GM12878 (cell line): ENCODE data around the gene CIAPIN1. TPM values are rescaled to one million over a fixed set of nuclear protein-coding genes. Genes with fewer than 3 reads are reported as not detected.

Source experiments
- ATAC-seq: fragments of 200-7000 bp; cut with Tn5 transposase; 3 replicates; pipeline ENCODE4 v1.9.1; 2020; ENCODE audit warnings: mild to moderate bottlenecking, moderate library complexity
- BruUV-seq: library from RNA; stranded (reverse); fragments of 400-500 nt; replicated peaks from 2 replicates; lab custom pipeline; 2021; lab: Mats Ljungman, UMichigan
- CTCF ChIA-PET: fragments of 300-600 bp; sonication (Branson Sonifier 250); formaldehyde crosslinking; extraction: SDS; loops from one replicate; lab custom pipeline; 2021; ENCODE audit warnings: inconsistent platforms; lab: Yijun Ruan, JAX
- POLR2A ChIA-PET: fragments of 350-600 bp; formaldehyde crosslinking; extraction: SDS; loops from one replicate; lab custom pipeline; 2021; ENCODE audit warnings: inconsistent platforms; lab: Charles Lee
- RAD21 ChIA-PET: fragments of 300-600 bp; sonication (Branson Sonifier 250); formaldehyde crosslinking; loops from one replicate; lab custom pipeline; 2023; ENCODE audit warnings: antibody characterized with exemption; ENCODE audit not compliant: unreplicated experiment; lab: Charles Lee
- SMC1A ChIA-PET: fragments of 300-600 bp; sonication (Branson Sonifier 250); formaldehyde crosslinking; loops from one replicate; lab custom pipeline; 2023; ENCODE audit not compliant: unreplicated experiment, uncharacterized antibody; lab: Charles Lee
- DNase-seq: peaks from one replicate; pipeline ENCODE4 v3.0.0-alpha.2; 2011; ENCODE audit warnings: low read depth, low spot score
- FAIRE-seq: peaks from 3 replicates; lab custom pipeline; 2011; peaks lifted over from hg19 to GRCh38; lab: Jason Lieb, UNC
- H2AFZ ChIP-seq: 2 replicates; pipeline ENCODE4 v1.6.0; 2011; ENCODE audit warnings: low read depth, low read length, control low read depth; ENCODE audit not compliant: control insufficient read depth
- H3K27ac ChIP-seq: 2 replicates; pipeline ENCODE4 v1.5.1; 2011; ENCODE audit warnings: control low read depth; ENCODE audit not compliant: control insufficient read depth, insufficient read depth
- H3K27me3 ChIP-seq, 2 experiments: replicated peaks in 1 of 2; 2 replicates each; pipeline versions ENCODE4 v1.6.0 to v1.6.1; 2011; ENCODE audit warnings: low read length in 1 of 2; ENCODE audit not compliant: control insufficient read depth in 2 of 2, insufficient read depth in 2 of 2
- H3K36me3 ChIP-seq, 2 experiments: 2 replicates each; pipeline ENCODE4 v1.5.1; 2011; ENCODE audit warnings: low read length in 1 of 2; ENCODE audit not compliant: control insufficient read depth in 2 of 2, insufficient read depth in 2 of 2
- H3K4me1 ChIP-seq: 2 replicates; pipeline ENCODE4 v1.6.1; 2011; ENCODE audit warnings: mild to moderate bottlenecking, low read length, moderate library complexity, mixed read lengths; ENCODE audit not compliant: control insufficient read depth, insufficient read depth
- H3K4me2 ChIP-seq: 2 replicates; pipeline ENCODE4 v1.6.0; 2011; ENCODE audit warnings: control low read depth; ENCODE audit not compliant: control insufficient read depth, insufficient read depth
- H3K4me3 ChIP-seq: fragments of 200-600 bp; sonication (generic); 2 replicates; pipeline ENCODE4 v1.5.1; 2016
- H3K79me2 ChIP-seq: 2 replicates; pipeline ENCODE4 v1.6.0; 2011; ENCODE audit warnings: low read length; ENCODE audit not compliant: control insufficient read depth, insufficient read depth
- H3K9ac ChIP-seq: 2 replicates; pipeline ENCODE4 v1.8.0; 2011; ENCODE audit warnings: low read length, control low read depth, mixed read lengths; ENCODE audit not compliant: control insufficient read depth, insufficient read depth
- H3K9me3 ChIP-seq: replicated peaks from 3 replicates; pipeline ENCODE4 v1.5.1; 2011; ENCODE audit warnings: mild to moderate bottlenecking, low read length; ENCODE audit not compliant: control insufficient read depth, insufficient read depth
- H4K20me1 ChIP-seq: 2 replicates; pipeline ENCODE4 v1.6.0; 2011; ENCODE audit not compliant: control insufficient read depth, insufficient read depth
- BCL11A ChIP-seq: IDR thresholded peaks from 2 replicates; pipeline ENCODE4 v1.6.1; 2011; ENCODE audit warnings: low read depth, low read length
- ESRRA ChIP-seq: IDR thresholded peaks from 2 replicates; pipeline ENCODE4 v1.6.1; 2012; ENCODE audit warnings: mild to moderate bottlenecking, low read length, improper control_type of control experiment
- GABPA ChIP-seq: IDR thresholded peaks from 2 replicates; pipeline ENCODE4 v1.6.1; 2014; ENCODE audit warnings: antibody characterized with exemption, low read depth, mild to moderate bottlenecking, inconsistent platforms
- MTA3 ChIP-seq: IDR thresholded peaks from 2 replicates; pipeline ENCODE4 v1.6.1; 2012; ENCODE audit warnings: low read length, inconsistent platforms, borderline replicate concordance
- PAX8 ChIP-seq: fragments of 450-650 bp; IDR thresholded peaks from 2 replicates; pipeline ENCODE4 v1.6.1; 2017; ENCODE audit warnings: mild to moderate bottlenecking, moderate library complexity
- TCF3 ChIP-seq: IDR thresholded peaks from 2 replicates; pipeline ENCODE4 v1.6.1; 2012; ENCODE audit warnings: low read depth, mild to moderate bottlenecking, low read length, borderline replicate concordance; ENCODE audit not compliant: insufficient read depth
- WGBS: methylation state at CpG from one replicate; pipeline ENCODE4 v1.1.6; 2016; ENCODE audit warnings: low lambda C conversion rate; ENCODE audit not compliant: insufficient replicate concordance, insufficient coverage; ENCODE audit errors: missing lambda C conversion rate; 5-methylcytosine and 5-hydroxymethylcytosine counted together
- in situ Hi-C: fragments of 300-500 bp; cut with MboI; formaldehyde crosslinking; loops from 9 replicates; pipeline ENCODE4 v1.14.3; 2018; ENCODE audit warnings: mixed read lengths
- intact Hi-C: fragments of 100-400 bp; cut with micrococcal nuclease; formaldehyde crosslinking; loops from one replicate; pipeline ENCODE4 v1.14.2; 2022; ENCODE audit not compliant: unreplicated experiment
- polyA plus RNA-seq, 11 experiments: library from polyadenylated mRNA; depleted of rRNA in 4 of 11; unstranded in 6 of 11; stranded (reverse) in 5 of 11; fragments of >200 nt; fragmentation: Nextera tagmentation in 4 of 11; fragmentation: Illumina TruSeq in 1 of 11; extraction: Ambion mirVana in 4 of 11; extraction: Trizol in 1 of 11; gene quantifications; 1 replicate in 1 of 11; 2 replicates in 10 of 11; pipeline versions ENCODE4 v1.2.1 to v1.2.3, GENCODE V29; 2011 to 2016; ENCODE audit warnings: inconsistent platforms in 2 of 11, missing spikeins in 2 of 11, low read depth in 1 of 11
- total RNA-seq, 4 experiments: library from RNA; depleted of rRNA in 3 of 4; stranded (reverse); fragments of >200 nt in 3 of 4; fragmentation: Illumina TruSeq in 1 of 4; extraction: Trizol in 1 of 4; gene quantifications; 2 replicates each; pipeline versions ENCODE4 v1.2.1 to v1.2.3, GENCODE V29; 2013 to 2021
- TF ChIP-seq, protein P1 (sequence below): fragments of 450-650 bp; IDR thresholded peaks from 2 replicates; pipeline ENCODE4 v1.6.1; 2016; ENCODE audit warnings: mild to moderate bottlenecking
- TF ChIP-seq, protein P2 (sequence below): fragments of 450-650 bp; formaldehyde crosslinking; IDR thresholded peaks from 2 replicates; pipeline ENCODE4 v1.5.0; 2022; ENCODE audit warnings: mild to moderate bottlenecking, missing genetic modification characterization

The CIAPIN1 gene
- total and polyA plus RNA-seq, 10 of the 15 experiments (the other 5 are each of a cell fraction or from before 2014, with no cell fraction given): 46.2 to 150 (median 54.3) TPM

DNA sequence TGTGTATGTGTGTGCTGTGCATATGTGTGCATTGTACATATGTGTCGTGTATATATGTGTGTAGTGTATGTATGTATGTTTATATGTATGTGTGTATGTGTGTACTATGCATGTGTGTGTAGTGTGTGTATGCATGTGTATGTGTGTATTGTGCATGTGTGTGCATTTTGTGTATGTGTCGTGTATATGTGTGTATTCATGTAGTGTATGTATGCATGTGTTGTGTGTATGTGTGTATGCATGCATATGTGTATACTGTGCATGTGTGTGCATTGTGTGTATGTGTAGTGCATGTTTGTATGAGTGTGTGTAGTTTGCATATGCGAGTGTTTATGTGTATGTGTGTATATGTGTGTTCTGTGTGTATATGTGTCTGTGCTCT lies 58.1 kb downstream of the CIAPIN1 start:
- FAIRE-seq: peak; percentile 27
- no peak overlapping the region for H3K4me3 ChIP-seq
- H3K4me1 ChIP-seq: peaks cover 41% of the 10 kb centered on the region
- H3K9me3 ChIP-seq: no peaks in the 10 kb centered on the region
- ChIA-PET SMC1A (interaction anchor here (1.7 kb wide), 1 partner anchor 16 kb away, joined by 3 read pairs; the partner anchor contains the start of gene CCL17), RAD21 (no interaction called here), POLR2A (no interaction called here), CTCF (no interaction called here)
- 93% methylated on average over 3 of the region's 3 CpGs for WGBS
- no peak overlapping the region for H2AFZ ChIP-seq
- no peak overlapping the region for H3K9ac ChIP-seq
- no peak for DNase-seq
- H4K20me1 ChIP-seq: no peaks in the 10 kb centered on the region
- TF ChIP-seq PAX8 (no peak), MTA3 (peak; percentile 8; the same call in 1 of the 2 replicates)
- intact Hi-C loops (loop anchor here (2.0 kb wide), 1 partner anchor 24 kb away; no protein-coding TSS in a partner anchor), in situ Hi-C loops (no loop called here)
- no peak for ATAC-seq
- H3K27me3 ChIP-seq: no peaks in the 10 kb centered on the region
- H3K36me3 ChIP-seq: no peaks in the 10 kb centered on the region
- H3K27ac ChIP-seq: no peak overlapping the region
- no TSS peak for BruUV-seq
- no peak overlapping the region for H3K4me2 ChIP-seq
- no peaks in the 10 kb centered on the region for H3K79me2 ChIP-seq

DNA sequence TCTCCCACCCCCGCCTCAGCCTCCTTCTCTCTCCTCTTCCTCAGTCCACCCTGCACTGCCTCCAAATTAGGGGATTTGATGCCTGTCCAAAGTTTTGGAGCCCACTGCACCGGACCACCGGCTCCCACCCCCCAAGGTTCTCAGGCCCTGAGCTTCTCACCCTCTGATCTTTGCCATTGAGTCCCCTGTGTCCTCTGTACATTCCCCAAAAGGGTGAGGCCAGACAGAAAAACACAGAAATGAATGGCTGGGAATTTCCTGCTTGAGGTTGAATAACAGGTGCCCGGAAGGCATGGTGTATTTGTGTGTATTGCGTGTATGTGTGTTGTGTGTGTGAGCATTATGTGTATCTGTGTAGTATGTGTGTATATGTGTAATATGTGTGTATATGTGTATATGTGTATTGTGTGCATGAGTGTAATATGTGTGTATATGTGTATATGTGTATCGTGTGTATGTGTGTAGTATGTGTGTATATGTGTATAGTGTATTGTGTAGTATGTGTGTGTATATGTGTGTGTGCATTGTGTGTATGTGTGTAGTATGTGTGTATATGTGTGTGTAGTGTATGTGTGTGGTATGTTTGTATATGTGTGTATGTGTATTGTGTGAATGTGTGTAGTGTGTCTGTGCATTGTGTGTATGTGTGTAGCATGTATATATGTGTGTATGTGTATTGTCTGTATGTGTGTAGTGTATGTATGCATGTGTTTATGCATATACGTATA lies 58.7 kb downstream of the CIAPIN1 start:
- DNase-seq (peak; percentile 62), FAIRE-seq (no peak), ATAC-seq (peak; percentile 80)
- intact Hi-C loops: loop anchor here (1.0 to 2.0 kb wide), 2 partner anchors 11 to 24 kb away; no protein-coding TSS in a partner anchor
- Histone ChIP-seq H2AFZ (peak overlapping the region; percentile 55), H4K20me1 (no peaks in the 10 kb centered on the region), H3K4me3 (peak overlapping the region; percentile 21; the same call in 1 of the 2 replicates), H3K79me2 (no peaks in the 10 kb centered on the region), H3K9me3 (no peaks in the 10 kb centered on the region), H3K4me2 (peak overlapping the region; percentile 67), H3K36me3 (no peaks in the 10 kb centered on the region), H3K27ac (peak overlapping the region; percentile 75), H3K9ac (peak overlapping the region; percentile 36), H3K4me1 (peaks cover 46% of the 10 kb centered on the region), H3K27me3 (no peaks in the 10 kb centered on the region)
- WGBS: 17% methylated on average over 7 of the region's 7 CpGs
- BruUV-seq: no TSS peak
- RAD21 ChIA-PET: interaction anchor here (0.9 to 3.5 kb wide), 9 partner anchors 12 to 86 kb away, joined by 3 to 38 read pairs (median 6); partner anchors contain the start of gene CCL17
- CTCF ChIA-PET: interaction anchor here (0.6 to 1.3 kb wide), 5 partner anchors 11 to 87 kb away, joined by 3 to 7 read pairs (median 4); no protein-coding TSS in a partner anchor
- SMC1A ChIA-PET: interaction anchor here (0.8 to 3.7 kb wide), 9 partner anchors 10 to 148 kb away, joined by 3 to 49 read pairs (median 7); partner anchors contain the start of gene CX3CL1
- in situ Hi-C loops: no loop called here
- POLR2A ChIA-PET: interaction anchor here (0.6 to 3.8 kb wide), 7 partner anchors 10 to 49 kb away, joined by 3 to 30 read pairs (median 5); no protein-coding TSS in a partner anchor
- TF ChIP-seq BCL11A: peak; percentile 94
- TF ChIP-seq, protein P1, sequence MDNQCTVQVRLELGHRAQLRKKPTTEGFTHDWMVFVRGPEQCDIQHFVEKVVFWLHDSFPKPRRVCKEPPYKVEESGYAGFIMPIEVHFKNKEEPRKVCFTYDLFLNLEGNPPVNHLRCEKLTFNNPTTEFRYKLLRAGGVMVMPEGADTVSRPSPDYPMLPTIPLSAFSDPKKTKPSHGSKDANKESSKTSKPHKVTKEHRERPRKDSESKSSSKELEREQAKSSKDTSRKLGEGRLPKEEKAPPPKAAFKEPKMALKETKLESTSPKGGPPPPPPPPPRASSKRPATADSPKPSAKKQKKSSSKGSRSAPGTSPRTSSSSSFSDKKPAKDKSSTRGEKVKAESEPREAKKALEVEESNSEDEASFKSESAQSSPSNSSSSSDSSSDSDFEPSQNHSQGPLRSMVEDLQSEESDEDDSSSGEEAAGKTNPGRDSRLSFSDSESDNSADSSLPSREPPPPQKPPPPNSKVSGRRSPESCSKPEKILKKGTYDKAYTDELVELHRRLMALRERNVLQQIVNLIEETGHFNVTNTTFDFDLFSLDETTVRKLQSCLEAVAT: peak; percentile 40; the same call in 1 of the 2 replicates
- TF ChIP-seq GABPA: no peak
- TF ChIP-seq, protein P2, sequence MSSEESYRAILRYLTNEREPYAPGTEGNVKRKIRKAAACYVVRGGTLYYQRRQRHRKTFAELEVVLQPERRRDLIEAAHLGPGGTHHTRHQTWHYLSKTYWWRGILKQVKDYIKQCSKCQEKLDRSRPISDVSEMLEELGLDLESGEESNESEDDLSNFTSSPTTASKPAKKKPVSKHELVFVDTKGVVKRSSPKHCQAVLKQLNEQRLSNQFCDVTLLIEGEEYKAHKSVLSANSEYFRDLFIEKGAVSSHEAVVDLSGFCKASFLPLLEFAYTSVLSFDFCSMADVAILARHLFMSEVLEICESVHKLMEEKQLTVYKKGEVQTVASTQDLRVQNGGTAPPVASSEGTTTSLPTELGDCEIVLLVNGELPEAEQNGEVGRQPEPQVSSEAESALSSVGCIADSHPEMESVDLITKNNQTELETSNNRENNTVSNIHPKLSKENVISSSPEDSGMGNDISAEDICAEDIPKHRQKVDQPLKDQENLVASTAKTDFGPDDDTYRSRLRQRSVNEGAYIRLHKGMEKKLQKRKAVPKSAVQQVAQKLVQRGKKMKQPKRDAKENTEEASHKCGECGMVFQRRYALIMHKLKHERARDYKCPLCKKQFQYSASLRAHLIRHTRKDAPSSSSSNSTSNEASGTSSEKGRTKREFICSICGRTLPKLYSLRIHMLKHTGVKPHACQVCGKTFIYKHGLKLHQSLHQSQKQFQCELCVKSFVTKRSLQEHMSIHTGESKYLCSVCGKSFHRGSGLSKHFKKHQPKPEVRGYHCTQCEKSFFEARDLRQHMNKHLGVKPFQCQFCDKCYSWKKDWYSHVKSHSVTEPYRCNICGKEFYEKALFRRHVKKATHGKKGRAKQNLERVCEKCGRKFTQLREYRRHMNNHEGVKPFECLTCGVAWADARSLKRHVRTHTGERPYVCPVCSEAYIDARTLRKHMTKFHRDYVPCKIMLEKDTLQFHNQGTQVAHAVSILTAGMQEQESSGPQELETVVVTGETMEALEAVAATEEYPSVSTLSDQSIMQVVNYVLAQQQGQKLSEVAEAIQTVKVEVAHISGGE (CRISPR knock-in tag): no peak
- 0 out of 2 replicates have a peak, but pooled peaks have one; percentile 26 for TF ChIP-seq ESRRA
- peak; percentile 92 for TF ChIP-seq TCF3
